HG02884 (cell line): ENCODE results near the gene AUTS2.

ENCODE experiments used
- ATAC-seq: cut with Tn5 transposase; IDR thresholded peaks from one replicate; pipeline ENCODE4 v1.9.1; 2021; ENCODE audit warnings: mild to moderate bottlenecking, moderate library complexity; ENCODE audit not compliant: unreplicated experiment

Gene AUTS2

GRCh38 chr7:70574314-70574834 lies 976.1 kb downstream of the AUTS2 start:
- no peak for ATAC-seq

- ATAC-seq: no peak
Measured at GRCh38 chr7:70574970-70575799, 976.9 kb downstream of the AUTS2 start.

GRCh38 chr7:70577078-70577477 lies 978.8 kb downstream of the AUTS2 start:
- no peak for ATAC-seq

GRCh38 chr7:70578131-70578530 lies 979.9 kb downstream of the AUTS2 start:
- ATAC-seq: no peak

- no peak for ATAC-seq
Measured at GRCh38 chr7:70579397-70580097, 981.3 kb downstream of the AUTS2 start.

- ATAC-seq: no peak
Measured at GRCh38 chr7:70580161-70580560, 981.9 kb downstream of the AUTS2 start.

- ATAC-seq: no peak
Measured at GRCh38 chr7:70582927-70583895, 984.9 kb downstream of the AUTS2 start.

- ATAC-seq: no peak
Measured at GRCh38 chr7:70583965-70584883, 985.9 kb downstream of the AUTS2 start.

GRCh38 chr7:70585071-70585470 lies 986.8 kb downstream of the AUTS2 start:
- ATAC-seq: no peak

GRCh38 chr7:70586822-70587221 lies 988.5 kb downstream of the AUTS2 start:
- no peak for ATAC-seq

- no peak for ATAC-seq
Measured at GRCh38 chr7:70587739-70588138, 989.5 kb downstream of the AUTS2 start.

- no peak for ATAC-seq
Measured at GRCh38 chr7:70588191-70588921, 990.1 kb downstream of the AUTS2 start.

GRCh38 chr7:70589010-70589409 lies 990.7 kb downstream of the AUTS2 start:
- ATAC-seq: no peak

- no peak for ATAC-seq
Measured at GRCh38 chr7:70589590-70589989, 991.3 kb downstream of the AUTS2 start.

GRCh38 chr7:70590126-70590854 lies 992.0 kb downstream of the AUTS2 start:
- no peak for ATAC-seq

- no peak for ATAC-seq
Measured at GRCh38 chr7:70591643-70592042, 993.4 kb downstream of the AUTS2 start.

GRCh38 chr7:70592171-70592570 lies 993.9 kb downstream of the AUTS2 start:
- no peak for ATAC-seq

- no peak for ATAC-seq
Measured at GRCh38 chr7:70594170-70594569, 995.9 kb downstream of the AUTS2 start.
